SK-N-MC (cell line): ENCODE data around the gene SLC18A3.

Experiments
- EZH2 ChIP-seq: fragments of 200-600 bp; sonication (generic); IDR thresholded peaks from one replicate; pipeline ENCODE4 v1.6.1; 2017; ENCODE audit warnings: antibody characterized with exemption
- POLR2AphosphoS5 ChIP-seq: IDR thresholded peaks from 2 replicates; pipeline ENCODE4 v1.6.1; 2012; ENCODE audit warnings: mild to moderate bottlenecking, low read depth, low read length, borderline replicate concordance

- TF ChIP-seq EZH2 (no peak), POLR2AphosphoS5 (no peak)
Measured at GRCh38 chr10:49620286-49620810, 10.2 kb downstream of the SLC18A3 start.
